ENCODE data around the gene TNIK.

The TNIK gene

DNA sequence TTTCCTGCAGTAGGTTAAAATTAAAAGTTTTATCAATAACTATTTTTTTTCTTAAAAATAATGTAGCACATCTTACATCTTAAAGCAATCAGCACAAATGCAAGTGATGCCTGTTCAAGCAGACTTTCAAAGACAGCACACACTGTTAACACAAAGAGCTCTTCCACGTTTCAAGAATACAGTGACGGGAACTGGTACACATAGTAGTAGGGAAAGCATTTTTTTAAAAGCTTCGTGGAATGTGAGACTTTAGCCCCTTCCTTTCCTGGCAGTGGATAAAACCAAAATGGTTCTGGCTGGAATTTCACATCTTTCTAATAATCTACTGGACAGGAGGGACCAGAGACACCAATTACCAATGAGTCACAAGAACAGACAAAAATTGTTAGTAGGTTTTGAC, 400.2 kb downstream of the TNIK start:
- H3K4me3 ChIP-seq (ENCODE audit: low read depth, low read length): no peak overlapping the region
- DNase-seq (ENCODE audit: low read depth, low spot score): no peak
- POLR2A ChIA-PET: no interaction called here
- TF ChIP-seq, protein P1, sequence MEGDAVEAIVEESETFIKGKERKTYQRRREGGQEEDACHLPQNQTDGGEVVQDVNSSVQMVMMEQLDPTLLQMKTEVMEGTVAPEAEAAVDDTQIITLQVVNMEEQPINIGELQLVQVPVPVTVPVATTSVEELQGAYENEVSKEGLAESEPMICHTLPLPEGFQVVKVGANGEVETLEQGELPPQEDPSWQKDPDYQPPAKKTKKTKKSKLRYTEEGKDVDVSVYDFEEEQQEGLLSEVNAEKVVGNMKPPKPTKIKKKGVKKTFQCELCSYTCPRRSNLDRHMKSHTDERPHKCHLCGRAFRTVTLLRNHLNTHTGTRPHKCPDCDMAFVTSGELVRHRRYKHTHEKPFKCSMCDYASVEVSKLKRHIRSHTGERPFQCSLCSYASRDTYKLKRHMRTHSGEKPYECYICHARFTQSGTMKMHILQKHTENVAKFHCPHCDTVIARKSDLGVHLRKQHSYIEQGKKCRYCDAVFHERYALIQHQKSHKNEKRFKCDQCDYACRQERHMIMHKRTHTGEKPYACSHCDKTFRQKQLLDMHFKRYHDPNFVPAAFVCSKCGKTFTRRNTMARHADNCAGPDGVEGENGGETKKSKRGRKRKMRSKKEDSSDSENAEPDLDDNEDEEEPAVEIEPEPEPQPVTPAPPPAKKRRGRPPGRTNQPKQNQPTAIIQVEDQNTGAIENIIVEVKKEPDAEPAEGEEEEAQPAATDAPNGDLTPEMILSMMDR (IDR thresholded peaks at IDR 0.05; ENCODE audit: insufficient read depth, low read length, missing control alignments): no peak
- CTCF ChIA-PET: interaction anchor here (1.1 kb wide), 1 partner anchor 11 kb away, joined by 3 read pairs; no protein-coding TSS in a partner anchor

DNA sequence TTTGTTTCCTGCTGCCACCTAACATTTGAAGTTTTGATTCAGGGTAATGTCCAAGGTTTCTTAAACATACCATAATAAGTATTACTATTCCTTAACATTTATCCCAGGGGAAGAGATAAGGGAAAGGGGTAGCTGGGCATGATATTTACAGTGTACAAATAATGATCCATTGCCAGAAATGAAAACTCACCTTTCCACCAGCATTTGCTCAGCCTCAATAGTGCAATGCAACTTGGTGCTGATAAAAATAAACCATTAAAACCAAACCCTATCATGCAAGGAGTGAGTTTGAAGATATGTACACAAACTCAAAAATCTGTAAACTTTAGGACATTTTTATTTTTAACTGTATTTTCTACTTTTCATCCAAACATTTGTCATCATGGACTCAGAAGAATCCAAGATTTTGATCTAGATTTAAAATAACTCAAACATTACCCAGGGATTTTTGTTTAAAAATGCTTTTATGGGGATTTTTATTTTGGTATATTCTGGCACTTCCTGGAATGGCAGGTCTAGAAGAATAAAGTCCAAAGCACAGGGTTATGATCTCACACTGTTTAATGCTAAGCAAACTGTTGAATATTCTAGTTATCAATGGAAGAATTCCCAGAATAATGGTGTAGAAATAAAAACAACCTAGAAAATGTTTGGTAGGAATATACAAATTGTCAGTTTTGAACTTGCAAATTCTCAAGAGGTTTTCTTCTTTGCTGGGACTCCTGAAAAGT, 401.2 kb downstream of the TNIK start:
- POLR2A ChIA-PET: no interaction called here
- CTCF ChIA-PET: interaction anchor here (1.6 kb wide), 1 partner anchor 11 kb away, joined by 5 read pairs; no protein-coding TSS in a partner anchor
- TF ChIP-seq, protein P1 (IDR thresholded peaks at IDR 0.05; ENCODE audit: insufficient read depth, low read length, missing control alignments): no peak
- DNase-seq (ENCODE audit: low read depth, low spot score): no peak
- H3K4me3 ChIP-seq (ENCODE audit: low read depth, low read length): no peak overlapping the region

DNA sequence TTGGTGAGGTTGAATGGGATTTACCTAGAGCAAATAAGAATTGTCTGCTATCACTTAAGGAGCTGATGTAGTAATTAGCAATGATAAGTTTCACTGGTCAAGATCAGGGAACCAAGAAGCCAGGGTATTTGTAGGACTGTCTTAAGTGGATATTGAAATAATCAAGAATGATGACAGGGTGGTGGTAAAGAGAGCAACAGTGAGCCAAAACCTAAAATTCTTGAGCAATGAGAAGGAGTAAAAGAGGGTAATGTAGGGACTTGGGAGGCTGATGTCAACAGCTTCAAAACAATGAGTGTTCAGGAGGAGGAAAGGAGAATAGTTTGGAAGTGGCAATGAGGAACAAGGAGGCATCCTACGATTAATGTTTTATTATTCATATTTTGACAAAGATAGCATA, 402.1 kb downstream of the TNIK start:
- TF ChIP-seq, protein P1 (IDR thresholded peaks at IDR 0.05; ENCODE audit: insufficient read depth, low read length, missing control alignments): no peak
- H3K4me3 ChIP-seq (ENCODE audit: low read depth, low read length): no peak overlapping the region
- ChIA-PET CTCF (interaction anchor here (1.0 to 1.6 kb wide), 2 partner anchors 10 to 20 kb away, joined by 3 to 5 read pairs; no protein-coding TSS in a partner anchor), POLR2A (no interaction called here)
- no peak for DNase-seq (ENCODE audit: low read depth, low spot score)

DNA sequence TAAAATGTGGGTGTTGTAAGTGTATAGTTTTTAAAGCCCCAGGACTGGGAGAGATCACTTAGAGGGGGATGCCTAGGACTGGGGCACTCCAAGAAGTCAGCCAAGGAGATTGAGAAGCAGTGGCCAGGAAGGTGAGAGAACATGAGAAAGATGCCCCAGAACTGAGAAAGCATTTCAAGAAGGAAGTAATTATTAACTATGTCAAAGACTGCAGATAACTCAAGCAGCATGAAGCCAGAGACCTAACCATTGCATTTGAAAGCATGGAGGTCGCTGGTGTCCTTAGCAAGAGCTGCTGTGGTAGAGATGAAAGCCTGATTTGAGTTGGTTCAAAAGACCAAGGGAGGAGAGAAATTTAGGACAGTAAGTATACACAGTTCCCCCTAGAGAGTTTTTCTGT, 403.1 kb downstream of the TNIK start:
- ChIA-PET CTCF (no interaction called here), POLR2A (no interaction called here)

DNA sequence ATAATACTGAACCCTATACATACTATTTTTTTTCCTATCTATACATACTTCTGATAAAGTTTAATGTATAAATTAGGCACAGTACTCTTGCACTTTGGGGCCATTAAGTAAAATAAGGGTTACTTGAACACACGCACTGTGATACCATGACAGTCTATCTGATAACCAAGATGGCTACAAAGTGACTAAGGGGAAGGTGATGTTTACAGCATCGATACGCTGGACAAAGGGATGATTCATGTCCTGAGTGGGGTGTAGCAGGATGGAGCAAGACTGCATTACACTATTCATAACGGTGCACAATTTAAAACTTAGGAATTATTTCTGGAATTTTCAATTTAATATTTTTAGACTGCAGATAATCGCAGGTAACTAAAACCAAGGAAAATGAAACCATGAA, 403.7 kb downstream of the TNIK start:
- DNase-seq (ENCODE audit: low read depth, low spot score): no peak

More for the DNA sequence above, 403.1 kb downstream of the TNIK start:
- TF ChIP-seq, protein P1 (IDR thresholded peaks at IDR 0.05; ENCODE audit: insufficient read depth, low read length, missing control alignments): no peak
- no peak overlapping the region for H3K4me3 ChIP-seq (ENCODE audit: low read depth, low read length)
- DNase-seq (ENCODE audit: low read depth, low spot score): no peak

More for the DNA sequence above, 403.7 kb downstream of the TNIK start:
- H3K4me3 ChIP-seq (ENCODE audit: low read depth, low read length): no peak overlapping the region
- ChIA-PET POLR2A (no interaction called here), CTCF (no interaction called here)
- TF ChIP-seq, protein P1 (IDR thresholded peaks at IDR 0.05; ENCODE audit: insufficient read depth, low read length, missing control alignments): no peak
